Right lobe of liver (tissue), 4 donors: Measurements from ENCODE around the gene FAM117B.
"Not testable (repeated sequence)": the region's sequence is repeated elsewhere in the genome, so short reads cannot be mapped to it uniquely, and the experiment has no call there.

ENCODE experiments used
- POLR2A ChIP-seq: fragments of 450-650 bp; IDR thresholded peaks from one replicate; pipeline ENCODE4 v1.6.1; 2017; ENCODE audit warnings: antibody characterized with exemption, mild to moderate bottlenecking
- TF ChIP-seq, protein P1 (sequence below), 4 donors: fragments of 200-600 bp in 3 of 4; fragments of 450-650 bp in 1 of 4; IDR thresholded peaks; one replicate each; pipeline versions ENCODE4 v1.5.1 to v1.8.0; 2016 to 2022; ENCODE audit warnings: antibody characterized with exemption in 4 of 4, mild to moderate bottlenecking in 2 of 4
- donor health status: DM: no; HTN: no; CAD: no.
- donor health status: DM: no; HTN: no; CAD: no.
- donor health status: DM: no; HTN: yes; CAD: no.

DNA sequence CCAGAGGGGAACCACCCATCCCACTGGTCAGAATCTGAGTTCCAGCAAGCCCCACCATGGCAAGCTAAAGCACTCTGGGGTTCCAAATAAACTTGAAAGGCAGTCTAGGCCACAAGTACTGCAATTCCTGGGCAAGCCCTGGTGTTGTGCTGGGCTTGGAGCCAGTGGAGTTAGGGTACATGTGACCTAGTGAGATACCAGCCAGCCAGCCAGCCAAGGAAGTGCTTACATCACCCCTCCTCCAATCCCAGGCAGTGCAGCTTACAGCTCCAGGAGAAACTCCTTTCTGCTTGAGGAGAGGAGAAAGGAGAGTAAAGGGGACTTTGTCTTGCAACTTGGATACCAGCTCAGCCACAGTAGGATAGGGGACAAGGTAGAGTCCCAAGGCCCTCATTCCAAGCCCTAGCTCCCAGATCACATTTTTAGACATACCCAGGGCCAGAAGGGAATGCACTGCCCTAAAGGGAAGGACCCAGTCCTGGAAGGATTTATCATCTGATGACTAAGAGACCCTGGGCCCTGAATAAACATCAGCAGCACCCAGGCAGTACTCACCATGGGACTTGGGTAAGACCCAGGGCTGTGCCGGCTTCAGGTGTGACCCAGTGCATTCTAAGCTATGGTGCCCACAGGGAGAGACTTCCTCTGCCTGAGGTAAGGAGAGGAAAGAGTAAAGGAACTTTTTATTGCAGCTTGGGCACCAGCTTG, 172.8 kb downstream of the FAM117B start:
- TF ChIP-seq, protein P1, sequence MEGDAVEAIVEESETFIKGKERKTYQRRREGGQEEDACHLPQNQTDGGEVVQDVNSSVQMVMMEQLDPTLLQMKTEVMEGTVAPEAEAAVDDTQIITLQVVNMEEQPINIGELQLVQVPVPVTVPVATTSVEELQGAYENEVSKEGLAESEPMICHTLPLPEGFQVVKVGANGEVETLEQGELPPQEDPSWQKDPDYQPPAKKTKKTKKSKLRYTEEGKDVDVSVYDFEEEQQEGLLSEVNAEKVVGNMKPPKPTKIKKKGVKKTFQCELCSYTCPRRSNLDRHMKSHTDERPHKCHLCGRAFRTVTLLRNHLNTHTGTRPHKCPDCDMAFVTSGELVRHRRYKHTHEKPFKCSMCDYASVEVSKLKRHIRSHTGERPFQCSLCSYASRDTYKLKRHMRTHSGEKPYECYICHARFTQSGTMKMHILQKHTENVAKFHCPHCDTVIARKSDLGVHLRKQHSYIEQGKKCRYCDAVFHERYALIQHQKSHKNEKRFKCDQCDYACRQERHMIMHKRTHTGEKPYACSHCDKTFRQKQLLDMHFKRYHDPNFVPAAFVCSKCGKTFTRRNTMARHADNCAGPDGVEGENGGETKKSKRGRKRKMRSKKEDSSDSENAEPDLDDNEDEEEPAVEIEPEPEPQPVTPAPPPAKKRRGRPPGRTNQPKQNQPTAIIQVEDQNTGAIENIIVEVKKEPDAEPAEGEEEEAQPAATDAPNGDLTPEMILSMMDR (IDR thresholded peaks at IDR 0.05) = not testable (repeated sequence)
- not testable (repeated sequence) for TF ChIP-seq POLR2A
